ENCODE measurements around the gene LYZL1.
"Not testable (repeated sequence)": the region's sequence is repeated elsewhere in the genome, so short reads cannot be mapped to it uniquely, and the experiment has no call there.

Gene LYZL1

GRCh38 chr10:29319205-29319781 lies 30.4 kb downstream of the LYZL1 start:
- ChIA-PET POLR2A (no interaction called here), CTCF (no interaction called here)

GRCh38 chr10:29320680-29321121 lies 31.8 kb downstream of the LYZL1 start:
- POLR2A ChIA-PET; DNase-seq (ENCODE audit: extremely low spot score); CTCF ChIA-PET: not testable (repeated sequence)

More at GRCh38 chr10:29319205-29319781, 30.4 kb downstream of the LYZL1 start:
- TF ChIP-seq SP1 (IDR thresholded peaks at IDR 0.05) (no peak), FOXM1 (IDR thresholded peaks at IDR 0.05; ENCODE audit: borderline replicate concordance) (no peak), ZNF384 (IDR thresholded peaks at IDR 0.05) (no peak), TARDBP (IDR thresholded peaks at IDR 0.05) (no peak), LEF1 (IDR thresholded peaks at IDR 0.05; ENCODE audit: borderline replicate concordance) (no peak), PKNOX1 (IDR thresholded peaks at IDR 0.05) (no peak)
- no peak for DNase-seq (ENCODE audit: extremely low spot score)

- no peak for DNase-seq (ENCODE audit: extremely low spot score)
- POLR2A ChIA-PET, result no interaction called here
- no peak for TF ChIP-seq FOXM1 (IDR thresholded peaks at IDR 0.05; ENCODE audit: borderline replicate concordance)
- TF ChIP-seq HDGF (IDR thresholded peaks at IDR 0.05; ENCODE audit: borderline replicate concordance), result no peak
- TF ChIP-seq PKNOX1 (IDR thresholded peaks at IDR 0.05), result no peak
- TF ChIP-seq CTBP1 (IDR thresholded peaks at IDR 0.05; ENCODE audit: borderline replicate concordance), result no peak
- no peak for TF ChIP-seq LEF1 (IDR thresholded peaks at IDR 0.05; ENCODE audit: borderline replicate concordance)
- no peak for TF ChIP-seq TARDBP (IDR thresholded peaks at IDR 0.05)
- no peak for TF ChIP-seq BHLHE40 (IDR thresholded peaks at IDR 0.05; ENCODE audit: borderline replicate concordance)
- TF ChIP-seq ARNT (IDR thresholded peaks at IDR 0.05), result no peak
- no peak for TF ChIP-seq L3MBTL2 (conservative IDR thresholded peaks at IDR 0.05)
- no peak for TF ChIP-seq NFRKB (IDR thresholded peaks at IDR 0.05)
- CTCF ChIA-PET, result interaction anchor here (0.8 kb wide), 1 partner anchor 70 kb away, joined by 4 read pairs; no protein-coding TSS in a partner anchor
These were observed 32.8 kb downstream of the LYZL1 start for GRCh38 chr10:29321656-29322055.

GRCh38 chr10:29322918-29323317 lies 34.0 kb downstream of the LYZL1 start:
- ChIA-PET POLR2A (no interaction called here), CTCF (no interaction called here)
- no peak for DNase-seq (ENCODE audit: extremely low spot score)
- TF ChIP-seq ZNF384 (IDR thresholded peaks at IDR 0.05), result no peak
- no peak for TF ChIP-seq HDGF (IDR thresholded peaks at IDR 0.05; ENCODE audit: borderline replicate concordance)
- TF ChIP-seq NFRKB (IDR thresholded peaks at IDR 0.05), result no peak
- no peak for TF ChIP-seq CTBP1 (IDR thresholded peaks at IDR 0.05; ENCODE audit: borderline replicate concordance)
- TF ChIP-seq TARDBP (IDR thresholded peaks at IDR 0.05), result no peak
- no peak for TF ChIP-seq PKNOX1 (IDR thresholded peaks at IDR 0.05)
- no peak for TF ChIP-seq SUZ12 (IDR thresholded peaks at IDR 0.05)
- no peak for TF ChIP-seq FOXA1 (IDR thresholded peaks at IDR 0.05)
- no peak for TF ChIP-seq BHLHE40 (IDR thresholded peaks at IDR 0.05; ENCODE audit: borderline replicate concordance)
- TF ChIP-seq ELF4 (IDR thresholded peaks at IDR 0.05), result no peak
- TF ChIP-seq ARNT (IDR thresholded peaks at IDR 0.05), result no peak

GRCh38 chr10:29323367-29323766 lies 34.5 kb downstream of the LYZL1 start:
- DNase-seq (ENCODE audit: extremely low spot score), result no peak
- CTCF ChIA-PET, result no interaction called here
- POLR2A ChIA-PET, result no interaction called here
- no peak for TF ChIP-seq PKNOX1 (IDR thresholded peaks at IDR 0.05)
- no peak for TF ChIP-seq NFRKB (IDR thresholded peaks at IDR 0.05)
- no peak for TF ChIP-seq CTBP1 (IDR thresholded peaks at IDR 0.05; ENCODE audit: borderline replicate concordance)
- TF ChIP-seq FOXK2 (IDR thresholded peaks at IDR 0.05), result no peak
- TF ChIP-seq BHLHE40 (IDR thresholded peaks at IDR 0.05; ENCODE audit: borderline replicate concordance), result no peak
- TF ChIP-seq LEF1 (IDR thresholded peaks at IDR 0.05; ENCODE audit: borderline replicate concordance), result no peak
- TF ChIP-seq HDGF (IDR thresholded peaks at IDR 0.05; ENCODE audit: borderline replicate concordance), result no peak
- no peak for TF ChIP-seq L3MBTL2 (conservative IDR thresholded peaks at IDR 0.05)

- ChIA-PET CTCF (interaction anchor here (1.3 kb wide), 1 partner anchor 20 kb away, joined by 3 read pairs; no protein-coding TSS in a partner anchor), POLR2A (no interaction called here)
- no peak for TF ChIP-seq LEF1 (IDR thresholded peaks at IDR 0.05; ENCODE audit: borderline replicate concordance)
- TF ChIP-seq PKNOX1 (IDR thresholded peaks at IDR 0.05), result no peak
- TF ChIP-seq FOXA1 (IDR thresholded peaks at IDR 0.05), result no peak
- no peak for TF ChIP-seq ARNT (IDR thresholded peaks at IDR 0.05)
- no peak for TF ChIP-seq BHLHE40 (IDR thresholded peaks at IDR 0.05; ENCODE audit: borderline replicate concordance)
- TF ChIP-seq FOXM1 (IDR thresholded peaks at IDR 0.05; ENCODE audit: borderline replicate concordance), result no peak
- no peak for TF ChIP-seq ELF4 (IDR thresholded peaks at IDR 0.05)
- TF ChIP-seq TARDBP (IDR thresholded peaks at IDR 0.05), result no peak
- TF ChIP-seq L3MBTL2 (conservative IDR thresholded peaks at IDR 0.05), result no peak
- TF ChIP-seq FOXK2 (IDR thresholded peaks at IDR 0.05), result no peak
- TF ChIP-seq NFRKB (IDR thresholded peaks at IDR 0.05), result no peak
- TF ChIP-seq SUZ12 (IDR thresholded peaks at IDR 0.05), result no peak
- TF ChIP-seq HDGF (IDR thresholded peaks at IDR 0.05; ENCODE audit: borderline replicate concordance), result no peak
- DNase-seq (ENCODE audit: extremely low spot score), result no peak
These were observed 35.5 kb downstream of the LYZL1 start for GRCh38 chr10:29324220-29324841.
